Erythroblast (primary cell): ENCODE results near the gene PIM3.
A peak's percentile ranks its signal among the peaks of the same experiment; 100 is the strongest.

Experiments
- DNase-seq, 2 experiments: peaks; one replicate each; lab custom pipeline; 2025; lab: John Stamatoyannopoulos, UW
- GATA1 ChIP-seq: IDR thresholded peaks from 2 replicates; pipeline ENCODE4 v1.6.1; 2011; ENCODE audit warnings: low read depth, mild to moderate bottlenecking, control low read depth, low read length, moderate library complexity
- POLR2A ChIP-seq: IDR thresholded peaks from 2 replicates; pipeline ENCODE4 v1.6.1; 2011; ENCODE audit warnings: mild to moderate bottlenecking, low read length

PIM3 gene

GRCh38 chr22:49922484-49922883, 38.1 kb upstream of the PIM3 start:
- no peak for DNase-seq
- TF ChIP-seq GATA1: no peak
- TF ChIP-seq POLR2A: no peak

- no peak for DNase-seq
- no peak for TF ChIP-seq GATA1
- no peak for TF ChIP-seq POLR2A
Measured at GRCh38 chr22:49922926-49923325, 37.6 kb upstream of the PIM3 start.

- no peak for TF ChIP-seq POLR2A
- TF ChIP-seq GATA1: no peak
- no peak for DNase-seq
Measured at GRCh38 chr22:49923445-49923844, 37.1 kb upstream of the PIM3 start.

GRCh38 chr22:49924113-49924833, 36.3 kb upstream of the PIM3 start:
- no peak for DNase-seq

GRCh38 chr22:49925525-49926128, 34.9 kb upstream of the PIM3 start:
- DNase-seq: no peak
- no peak for TF ChIP-seq POLR2A
- TF ChIP-seq GATA1: no peak

More at GRCh38 chr22:49924113-49924833, 36.3 kb upstream of the PIM3 start:
- TF ChIP-seq POLR2A (no peak), GATA1 (no peak)

GRCh38 chr22:49926916-49927315, 33.7 kb upstream of the PIM3 start:
- no peak for DNase-seq
- TF ChIP-seq GATA1 (no peak), POLR2A (no peak)

GRCh38 chr22:49927483-49928184, 32.9 kb upstream of the PIM3 start:
- DNase-seq: no peak
- TF ChIP-seq POLR2A: no peak
- TF ChIP-seq GATA1: no peak

GRCh38 chr22:49928185-49928495, 32.4 kb upstream of the PIM3 start:
- TF ChIP-seq GATA1 (no peak), POLR2A (no peak)
- DNase-seq: no peak

GRCh38 chr22:49928555-49929210, 31.9 kb upstream of the PIM3 start:
- DNase-seq: no peak
- TF ChIP-seq GATA1 (no peak), POLR2A (no peak)

- TF ChIP-seq POLR2A: no peak
- TF ChIP-seq GATA1: no peak
- DNase-seq: peak; percentile 56 to 80
Measured at GRCh38 chr22:49929211-49929979, 31.2 kb upstream of the PIM3 start.

GRCh38 chr22:49929994-49930575, 30.5 kb upstream of the PIM3 start:
- TF ChIP-seq GATA1 (no peak), POLR2A (no peak)
- no peak for DNase-seq

GRCh38 chr22:49930596-49931412, 29.8 kb upstream of the PIM3 start:
- TF ChIP-seq GATA1 (no peak), POLR2A (no peak)
- DNase-seq: peak; percentile 47 to 63
